HEK293 (cell line): ENCODE measurements around the gene DCAF8.

Source experiments
- CTCF ChIA-PET: fragments of 350-600 bp; formaldehyde crosslinking; extraction: SDS; loops from one replicate; lab custom pipeline; 2021; ENCODE audit warnings: antibody characterized with exemption; lab: Yijun Ruan, JAX
- POLR2A ChIA-PET: fragments of 300-600 bp; formaldehyde crosslinking; extraction: SDS; loops from one replicate; lab custom pipeline; 2020; ENCODE audit warnings: antibody characterized with exemption, inconsistent platforms; lab: Yijun Ruan, JAX
- H3K27ac ChIP-seq: fragments of 200-500 bp; sonication (Bioruptor generic); 2 replicates; pipeline ENCODE4 v1.5.1; 2014; ENCODE audit warnings: low read depth, low read length, control low read depth, inconsistent platforms; ENCODE audit errors: extremely low read depth
- H3K36me3 ChIP-seq, 2 experiments: fragments of 200-500 bp in 1 of 2; sonication (Bioruptor generic) in 1 of 2; 1 replicate in 1 of 2; 2 replicates in 1 of 2; pipeline ENCODE4 v1.5.1; 2014 to 2017; ENCODE audit warnings: inconsistent platforms in 2 of 2, low read length in 2 of 2; ENCODE audit not compliant: control insufficient read depth in 2 of 2, insufficient read depth in 1 of 2
- H3K4me1 ChIP-seq: fragments of 200-500 bp; sonication (Bioruptor generic); 2 replicates; pipeline ENCODE4 v1.5.1; 2014; ENCODE audit warnings: mild to moderate bottlenecking, low read length, inconsistent platforms; ENCODE audit not compliant: control insufficient read depth, insufficient read depth
- H3K4me3 ChIP-seq: 2 replicates; pipeline ENCODE4 v1.5.1; 2011; ENCODE audit warnings: low read depth, mild to moderate bottlenecking, control low read depth, low read length, moderate library complexity
- H3K9me3 ChIP-seq: fragments of 200-500 bp; sonication (Bioruptor generic); 2 replicates; pipeline ENCODE4 v1.5.1; 2014; ENCODE audit warnings: low read depth, low read length, inconsistent platforms; ENCODE audit not compliant: control insufficient read depth, insufficient read depth
- BCL11A ChIP-seq: fragments of 450-650 bp; formaldehyde crosslinking; IDR thresholded peaks from 2 replicates; pipeline ENCODE4 v1.5.1; 2016; ENCODE audit warnings: low read depth, missing biosample characterization, missing genetic modification characterization
- IKZF3 ChIP-seq: fragments of 450-650 bp; IDR thresholded peaks from 2 replicates; pipeline ENCODE4 v1.5.0; 2018; ENCODE audit warnings: missing biosample characterization, mild to moderate bottlenecking, missing genetic modification characterization, moderate library complexity
- INSM2 ChIP-seq: fragments of 450-650 bp; formaldehyde crosslinking; IDR thresholded peaks from 2 replicates; pipeline ENCODE4 v1.5.1; 2016; ENCODE audit warnings: missing biosample characterization, missing genetic modification characterization
- ZBTB48 ChIP-seq: fragments of 450-650 bp; formaldehyde crosslinking; IDR thresholded peaks from 2 replicates; pipeline ENCODE4 v1.5.1; 2016; ENCODE audit warnings: missing biosample characterization, missing genetic modification characterization
- ZBTB6 ChIP-seq: fragments of 450-650 bp; formaldehyde crosslinking; IDR thresholded peaks from 2 replicates; pipeline ENCODE4 v1.5.1; 2017; ENCODE audit warnings: missing biosample characterization, missing genetic modification characterization
- ZNF175 ChIP-seq: fragments of 450-650 bp; formaldehyde crosslinking; IDR thresholded peaks from 2 replicates; pipeline ENCODE4 v1.5.1; 2016; ENCODE audit warnings: missing biosample characterization, missing genetic modification characterization
- ZNF211 ChIP-seq: fragments of 450-650 bp; formaldehyde crosslinking; IDR thresholded peaks from 2 replicates; pipeline ENCODE4 v1.5.1; 2016; ENCODE audit warnings: low read depth, missing biosample characterization, missing genetic modification characterization
- ZNF341 ChIP-seq: fragments of 450-650 bp; formaldehyde crosslinking; IDR thresholded peaks from 2 replicates; pipeline ENCODE4; 2016; ENCODE audit warnings: low read depth, missing biosample characterization, missing genetic modification characterization
- ZNF354C ChIP-seq: fragments of 450-650 bp; formaldehyde crosslinking; IDR thresholded peaks from 2 replicates; pipeline ENCODE4 v1.5.1; 2016; ENCODE audit warnings: missing biosample characterization, missing genetic modification characterization, low read depth, borderline replicate concordance
- ZNF404 ChIP-seq: fragments of 450-650 bp; formaldehyde crosslinking; IDR thresholded peaks from 2 replicates; pipeline ENCODE4 v1.5.1; 2017; ENCODE audit warnings: missing biosample characterization, missing genetic modification characterization
- ZNF488 ChIP-seq: fragments of 450-650 bp; formaldehyde crosslinking; IDR thresholded peaks from 2 replicates; pipeline ENCODE4 v1.5.1; 2016; ENCODE audit warnings: missing biosample characterization, missing genetic modification characterization
- ZNF549 ChIP-seq: fragments of 450-650 bp; IDR thresholded peaks from 2 replicates; pipeline ENCODE4 v1.5.1; 2018; ENCODE audit warnings: missing biosample characterization, missing genetic modification characterization, mild to moderate bottlenecking, inconsistent platforms, moderate library complexity
- ZNF664 ChIP-seq: fragments of 450-650 bp; formaldehyde crosslinking; IDR thresholded peaks from 2 replicates; pipeline ENCODE4 v1.5.1; 2016; ENCODE audit warnings: missing biosample characterization, missing genetic modification characterization
- ZSCAN30 ChIP-seq: fragments of 450-650 bp; IDR thresholded peaks from 2 replicates; pipeline ENCODE4 v1.5.1; 2018; ENCODE audit warnings: missing biosample characterization, mild to moderate bottlenecking, missing genetic modification characterization, moderate library complexity
- TF ChIP-seq, protein P1 (sequence below): fragments of 450-650 bp; IDR thresholded peaks from 2 replicates; pipeline ENCODE4 v1.5.1; 2018; ENCODE audit warnings: missing biosample characterization, missing genetic modification characterization
- TF ChIP-seq, protein P2 (sequence below): fragments of 450-650 bp; formaldehyde crosslinking; IDR thresholded peaks from 2 replicates; pipeline ENCODE4 v1.5.1; 2017; ENCODE audit warnings: missing biosample characterization, missing genetic modification characterization

Gene DCAF8

DNA sequence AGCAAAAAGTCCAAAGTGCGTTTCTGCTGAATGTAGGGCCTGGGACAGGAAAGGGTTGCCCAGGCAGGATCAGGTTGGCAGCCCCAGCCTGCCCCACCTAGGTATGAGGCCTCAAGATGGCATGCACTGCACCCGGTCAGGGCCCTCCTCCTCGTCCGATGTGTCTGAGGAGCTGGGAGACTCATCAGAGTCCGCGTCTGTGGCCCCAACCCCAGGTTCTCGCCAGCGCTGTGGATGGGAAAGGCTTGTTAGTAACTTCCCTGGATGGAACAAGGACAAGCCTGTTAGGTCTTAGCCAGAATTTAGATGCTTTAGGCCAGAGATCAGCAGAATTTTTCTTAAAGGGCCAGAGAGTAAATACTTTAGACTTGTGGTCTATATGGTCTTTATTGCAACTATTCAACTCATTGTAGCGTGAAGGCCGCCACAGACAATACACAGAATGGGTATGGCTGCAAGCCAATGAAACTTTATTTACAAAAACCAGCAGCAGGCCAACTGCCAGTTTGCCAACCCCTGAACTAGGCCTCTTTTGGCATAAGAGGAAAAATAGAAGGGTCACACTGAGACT is 44.8 kb downstream of the DCAF8 start (continued):
- TF ChIP-seq, protein P1, sequence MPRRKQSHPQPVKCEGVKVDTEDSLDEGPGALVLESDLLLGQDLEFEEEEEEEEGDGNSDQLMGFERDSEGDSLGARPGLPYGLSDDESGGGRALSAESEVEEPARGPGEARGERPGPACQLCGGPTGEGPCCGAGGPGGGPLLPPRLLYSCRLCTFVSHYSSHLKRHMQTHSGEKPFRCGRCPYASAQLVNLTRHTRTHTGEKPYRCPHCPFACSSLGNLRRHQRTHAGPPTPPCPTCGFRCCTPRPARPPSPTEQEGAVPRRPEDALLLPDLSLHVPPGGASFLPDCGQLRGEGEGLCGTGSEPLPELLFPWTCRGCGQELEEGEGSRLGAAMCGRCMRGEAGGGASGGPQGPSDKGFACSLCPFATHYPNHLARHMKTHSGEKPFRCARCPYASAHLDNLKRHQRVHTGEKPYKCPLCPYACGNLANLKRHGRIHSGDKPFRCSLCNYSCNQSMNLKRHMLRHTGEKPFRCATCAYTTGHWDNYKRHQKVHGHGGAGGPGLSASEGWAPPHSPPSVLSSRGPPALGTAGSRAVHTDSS (tag by site-specific recombination), result no peak
- TF ChIP-seq IKZF3 (no peak), ZNF211 (tag by site-specific recombination) (no peak), ZBTB6 (tag by site-specific recombination) (no peak), ZNF175 (tag by site-specific recombination) (no peak), BCL11A (tag by site-specific recombination) (no peak), ZSCAN30 (tag by site-specific recombination) (no peak), INSM2 (no peak)
- TF ChIP-seq, protein P2, sequence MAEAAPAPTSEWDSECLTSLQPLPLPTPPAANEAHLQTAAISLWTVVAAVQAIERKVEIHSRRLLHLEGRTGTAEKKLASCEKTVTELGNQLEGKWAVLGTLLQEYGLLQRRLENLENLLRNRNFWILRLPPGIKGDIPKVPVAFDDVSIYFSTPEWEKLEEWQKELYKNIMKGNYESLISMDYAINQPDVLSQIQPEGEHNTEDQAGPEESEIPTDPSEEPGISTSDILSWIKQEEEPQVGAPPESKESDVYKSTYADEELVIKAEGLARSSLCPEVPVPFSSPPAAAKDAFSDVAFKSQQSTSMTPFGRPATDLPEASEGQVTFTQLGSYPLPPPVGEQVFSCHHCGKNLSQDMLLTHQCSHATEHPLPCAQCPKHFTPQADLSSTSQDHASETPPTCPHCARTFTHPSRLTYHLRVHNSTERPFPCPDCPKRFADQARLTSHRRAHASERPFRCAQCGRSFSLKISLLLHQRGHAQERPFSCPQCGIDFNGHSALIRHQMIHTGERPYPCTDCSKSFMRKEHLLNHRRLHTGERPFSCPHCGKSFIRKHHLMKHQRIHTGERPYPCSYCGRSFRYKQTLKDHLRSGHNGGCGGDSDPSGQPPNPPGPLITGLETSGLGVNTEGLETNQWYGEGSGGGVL (tag by site-specific recombination), result no peak

GRCh38 chr1:160216301-160216700 is 46.0 kb downstream of the DCAF8 start:
- no peak overlapping the region for H3K27ac ChIP-seq
- CTCF ChIA-PET, result interaction anchor here (0.6 to 2.3 kb wide), 2 partner anchors 18 to 23 kb away, joined by 3 to 9 read pairs; no protein-coding TSS in a partner anchor
- POLR2A ChIA-PET, result interaction anchor here (0.9 kb wide), 1 partner anchor 69 kb away, joined by 3 read pairs; the partner anchor contains the start of gene PEX19
- TF ChIP-seq ZNF664 (tag by site-specific recombination), result no peak
- no peak for TF ChIP-seq ZNF488 (tag by site-specific recombination)
- no peak for TF ChIP-seq ZNF354C (tag by site-specific recombination)
- TF ChIP-seq ZNF549, result no peak
- TF ChIP-seq ZBTB48 (tag by site-specific recombination), result no peak
- no peak for TF ChIP-seq ZNF341 (tag by site-specific recombination)
- TF ChIP-seq ZNF404 (tag by site-specific recombination), result no peak
- no peaks in the 10 kb centered on the region for H3K4me1 ChIP-seq
- H3K9me3 ChIP-seq, result no peaks in the 10 kb centered on the region
- peaks cover 21 to 100% of the 10 kb centered on the region in 2 experiments; a peak in 2 of 3 replicates for H3K36me3 ChIP-seq
- no peak overlapping the region for H3K4me3 ChIP-seq
